ENCODE data around the gene NAALADL2. TPM values are rescaled to one million over a fixed set of nuclear protein-coding genes. Genes with fewer than 3 reads are reported as not detected.

Gene NAALADL2
- total and polyA plus RNA-seq, 2 of the 13 experiments (the other 11 are each of a cell fraction or from before 2014, with no cell fraction given), result 0.08 TPM; not detected in 1

- TF ChIP-seq SALL1 (CRISPR knock-in tag; IDR thresholded peaks at IDR 0.05), result no peak
- no peak for TF ChIP-seq CREM (IDR thresholded peaks at IDR 0.05)
- TF ChIP-seq CREM (CRISPR knock-in tag; IDR thresholded peaks at IDR 0.05), result no peak
- TF ChIP-seq ZNF30 (CRISPR knock-in tag; IDR thresholded peaks at IDR 0.05), result no peak
- no peak for TF ChIP-seq ELK4 (CRISPR knock-in tag; IDR thresholded peaks at IDR 0.05; ENCODE audit: borderline replicate concordance)
- no peak for TF ChIP-seq ARHGAP35 (CRISPR knock-in tag; IDR thresholded peaks at IDR 0.05; ENCODE audit: borderline replicate concordance)
- no peak for TF ChIP-seq ZNF597 (CRISPR knock-in tag; IDR thresholded peaks at IDR 0.05)
- TF ChIP-seq SP2 (CRISPR knock-in tag; IDR thresholded peaks at IDR 0.05), result no peak
These were observed 327.4 kb downstream of the NAALADL2 start (continued) for GRCh38 chr3:175186511-175186910.

GRCh38 chr3:175187586-175187985 is 328.5 kb downstream of the NAALADL2 start:
- no TSS peak for BruUV-seq (replicated peaks)
- no peaks in the 10 kb centered on the region for H4K20me1 ChIP-seq (ENCODE audit: insufficient read depth, low read length)
- WGBS (ENCODE audit: low lambda C conversion rate), result 0% methylated on average over 2 of the region's 2 CpGs
- H3K27ac ChIP-seq (ENCODE audit: extremely low read length, insufficient read depth, low read length), result no peak overlapping the region
- no peak overlapping the region for H3K9ac ChIP-seq (ENCODE audit: insufficient read depth, low read depth, low read length)
- peaks cover 10% of the 10 kb centered on the region for H3K9me3 ChIP-seq (ENCODE audit: low read length)
- in situ Hi-C loops (cut with HindIII; ENCODE audit: extremely low pct_ligation_motif_present, low pct_unique_long_range_greater_than_20kb), result no loop called here
- no peaks in the 10 kb centered on the region for H3K27me3 ChIP-seq (ENCODE audit: control insufficient read depth in 1 of 2, insufficient read depth in 2 of 2, low read length in 2 of 2)
- intact Hi-C loops (cut with micrococcal nuclease; ENCODE audit: unreplicated experiment), result no loop called here
- ChIA-PET POLR2A (no interaction called here), CTCF (ENCODE audit: low intra/inter-chr PET ratio, low total read pairs) (no interaction called here)
- no peak overlapping the region for H3K4me2 ChIP-seq (ENCODE audit: low read depth, low read length)
- no peaks in the 10 kb centered on the region for H3K36me3 ChIP-seq (replicated peaks in 1 of 2; ENCODE audit: control insufficient read depth in 1 of 2, insufficient read depth in 2 of 2, low read length in 2 of 2)
- DNase-seq (ENCODE audit: low spot score), result no peak
- H3K79me2 ChIP-seq (ENCODE audit: insufficient read depth, low read length), result no peaks in the 10 kb centered on the region
- ATAC-seq, result no peak
- FAIRE-seq, result no peak
- no peaks in the 10 kb centered on the region for H3K4me1 ChIP-seq (ENCODE audit: insufficient read depth, low read length)
- no peak overlapping the region for H2AFZ ChIP-seq (ENCODE audit: low read length)
- H3K4me3 ChIP-seq (replicated peaks in 1 of 3; ENCODE audit: insufficient read depth in 1 of 3, low read depth in 2 of 3, low read length in 3 of 3), result no peak overlapping the region
- no peak for TF ChIP-seq YEATS4 (CRISPR knock-in tag; IDR thresholded peaks at IDR 0.05; ENCODE audit: borderline replicate concordance)
- no peak for TF ChIP-seq TEF (CRISPR knock-in tag; IDR thresholded peaks at IDR 0.05)
- TF ChIP-seq ZNF451 (CRISPR knock-in tag; IDR thresholded peaks at IDR 0.05), result no peak
- TF ChIP-seq THYN1 (CRISPR knock-in tag; IDR thresholded peaks at IDR 0.05; ENCODE audit: borderline replicate concordance, low read depth), result no peak
- TF ChIP-seq ZNF709 (CRISPR knock-in tag; IDR thresholded peaks at IDR 0.05), result no peak
- TF ChIP-seq AFF4 (CRISPR knock-in tag; IDR thresholded peaks at IDR 0.05), result no peak
- no peak for TF ChIP-seq ZNF644 (CRISPR knock-in tag; IDR thresholded peaks at IDR 0.05; ENCODE audit: low read depth)
- TF ChIP-seq DR1 (CRISPR knock-in tag; IDR thresholded peaks at IDR 0.05), result no peak
- TF ChIP-seq HDAC1 (CRISPR knock-in tag; IDR thresholded peaks at IDR 0.05), result no peak
- TF ChIP-seq ZNF761 (CRISPR knock-in tag; conservative IDR thresholded peaks at IDR 0.05), result no peak
